BE2C (cell line): ENCODE results near the gene UGDH.
"Not testable (repeated sequence)": the region's sequence is repeated elsewhere in the genome, so short reads cannot be mapped to it uniquely, and the experiment has no call there.

Experiments used
- DNase-seq: peaks from one replicate; pipeline ENCODE4 v3.0.0-alpha.2; 2020
- H3K27me3 ChIP-seq: fragments of 250-450 bp; sonication (Bioruptor Pico); 2 replicates; pipeline ENCODE4 v1.5.1; 2020; ENCODE audit warnings: mild to moderate bottlenecking
- H3K36me3 ChIP-seq: fragments of 250-450 bp; sonication (Bioruptor Pico); 2 replicates; pipeline ENCODE4 v1.5.1; 2020; ENCODE audit warnings: mild to moderate bottlenecking
- H3K4me1 ChIP-seq: fragments of 250-450 bp; sonication (Bioruptor Pico); 2 replicates; pipeline ENCODE4 v1.5.1; 2020
- H3K4me3 ChIP-seq: 2 replicates; pipeline ENCODE4 v1.5.1; 2011; ENCODE audit warnings: low read depth, low read length
- H3K9me3 ChIP-seq: fragments of 250-450 bp; sonication (Bioruptor Pico); 2 replicates; pipeline ENCODE4 v1.5.1; 2020
- CTCF ChIP-seq: IDR thresholded peaks from 2 replicates; pipeline ENCODE4 v1.5.1; 2012; ENCODE audit warnings: mild to moderate bottlenecking, low read depth, low read length

The UGDH gene

GRCh38 chr4:39544580-39545315 lies 17.5 kb upstream of the UGDH start:
- Histone ChIP-seq H3K36me3 (no peaks in the 10 kb centered on the region), H3K4me1 (no peaks in the 10 kb centered on the region; the same call in 1 of the 2 replicates), H3K4me3 (no peak overlapping the region), H3K27me3 (no peaks in the 10 kb centered on the region), H3K9me3 (no peaks in the 10 kb centered on the region)
- no peak for TF ChIP-seq CTCF
- no peak for DNase-seq

- not testable (repeated sequence) for H3K9me3 ChIP-seq, DNase-seq, H3K4me1 ChIP-seq, H3K4me3 ChIP-seq, H3K36me3 ChIP-seq, H3K27me3 ChIP-seq
Observed at GRCh38 chr4:39544080-39544479, 16.8 kb upstream of the UGDH start.

GRCh38 chr4:39543034-39543433 lies 15.8 kb upstream of the UGDH start:
- Histone ChIP-seq H3K9me3 (no peaks in the 10 kb centered on the region), H3K36me3 (no peaks in the 10 kb centered on the region), H3K27me3 (no peaks in the 10 kb centered on the region), H3K4me1 (peaks cover 4% of the 10 kb centered on the region; the same call in 1 of the 2 replicates), H3K4me3 (no peak overlapping the region)
- TF ChIP-seq CTCF, result no peak
- DNase-seq, result no peak

GRCh38 chr4:39542611-39543012 lies 15.4 kb upstream of the UGDH start:
- no peak for DNase-seq
- H3K27me3 ChIP-seq, result no peaks in the 10 kb centered on the region
- no peaks in the 10 kb centered on the region for H3K36me3 ChIP-seq
- TF ChIP-seq CTCF, result no peak
- no peak overlapping the region for H3K4me3 ChIP-seq
- H3K9me3 ChIP-seq, result no peaks in the 10 kb centered on the region
- H3K4me1 ChIP-seq, result peaks cover 4% of the 10 kb centered on the region; the same call in 1 of the 2 replicates

GRCh38 chr4:39541987-39542610 lies 14.9 kb upstream of the UGDH start:
- Histone ChIP-seq H3K4me3 (no peak overlapping the region), H3K27me3 (no peaks in the 10 kb centered on the region), H3K9me3 (no peaks in the 10 kb centered on the region), H3K4me1 (peaks cover 4% of the 10 kb centered on the region; the same call in 1 of the 2 replicates), H3K36me3 (no peaks in the 10 kb centered on the region)
- no peak for TF ChIP-seq CTCF
- DNase-seq, result no peak

- no peak for TF ChIP-seq CTCF
- Histone ChIP-seq H3K4me3 (no peak overlapping the region), H3K4me1 (peaks cover 4% of the 10 kb centered on the region; the same call in 1 of the 2 replicates), H3K27me3 (no peaks in the 10 kb centered on the region), H3K36me3 (no peaks in the 10 kb centered on the region), H3K9me3 (no peaks in the 10 kb centered on the region)
- no peak for DNase-seq
Observed at GRCh38 chr4:39539089-39539611, 11.9 kb upstream of the UGDH start.
